GM13976 (cell line): ENCODE data around the gene PTPRE.

ENCODE experiments used
- DNase-seq: peaks from one replicate; pipeline ENCODE4 v3.0.0; 2012; ENCODE audit warnings: low spot score
- CTCF ChIP-seq: IDR thresholded peaks from 2 replicates; pipeline ENCODE4 v1.5.1; 2012; ENCODE audit warnings: borderline replicate concordance, mild to moderate bottlenecking; ENCODE audit not compliant: insufficient read depth; ENCODE audit errors: extremely low read depth, missing control alignments, control extremely low read depth
- in situ Hi-C: fragments of 300-500 bp; cut with MboI; formaldehyde crosslinking; loops from one replicate; pipeline ENCODE4 v1.12.0; 2022; ENCODE audit warnings: low sequenced_read_pairs, mixed read lengths, inconsistent platforms; ENCODE audit not compliant: unreplicated experiment

PTPRE gene

GRCh38 chr10:128036746-128037543, 130.0 kb downstream of the PTPRE start:
- no peak for TF ChIP-seq CTCF
- no peak for DNase-seq

GRCh38 chr10:128040096-128040495, 133.2 kb downstream of the PTPRE start:
- TF ChIP-seq CTCF = no peak
- DNase-seq = no peak
- in situ Hi-C loops = no loop called here

More at GRCh38 chr10:128036746-128037543, 130.0 kb downstream of the PTPRE start:
- in situ Hi-C loops = no loop called here

GRCh38 chr10:128040681-128041080, 133.8 kb downstream of the PTPRE start:
- in situ Hi-C loops = no loop called here
- no peak for TF ChIP-seq CTCF
- no peak for DNase-seq

- TF ChIP-seq CTCF = no peak
- in situ Hi-C loops = no loop called here
- no peak for DNase-seq
Observed at GRCh38 chr10:128042131-128042610, 135.3 kb downstream of the PTPRE start.

GRCh38 chr10:128043259-128044045, 136.5 kb downstream of the PTPRE start:
- TF ChIP-seq CTCF = no peak
- DNase-seq = no peak
- in situ Hi-C loops = no loop called here

- in situ Hi-C loops = no loop called here
Observed at GRCh38 chr10:128044186-128044585, 137.3 kb downstream of the PTPRE start.

More at GRCh38 chr10:128044186-128044585, 137.3 kb downstream of the PTPRE start:
- no peak for DNase-seq
- no peak for TF ChIP-seq CTCF
